ENCODE results near the gene BCDIN3D. TPM values are rescaled to one million over a fixed set of nuclear protein-coding genes. Genes with fewer than 3 reads are reported as not detected.

The BCDIN3D gene
- total and polyA plus RNA-seq, 9 of the 15 experiments (the other 6 are each of a cell fraction or from before 2014, with no cell fraction given) = 3.7 to 6.9 (median 5.6) TPM

GRCh38 chr12:49870501-49871262, 27.8 kb upstream of the BCDIN3D start:
- no peak overlapping the region for H3K27ac ChIP-seq (ENCODE audit: extremely low read depth, low read depth, low read length)
- no peak overlapping the region; a peak in 1 of 4 replicates for H3K9ac ChIP-seq (ENCODE audit: insufficient read depth in 1 of 2, low read depth in 2 of 2, low read length in 2 of 2)
- BruUV-seq (replicated peaks) = no TSS peak
- no peak for TF ChIP-seq ZZZ3 (IDR thresholded peaks at IDR 0.05)
- TF ChIP-seq KLF16 (IDR thresholded peaks at IDR 0.05) = no peak
- TF ChIP-seq ZNF436 (CRISPR knock-in tag; IDR thresholded peaks at IDR 0.05) = no peak
- FAIRE-seq = no peak
- H3K9me3 ChIP-seq (replicated peaks; ENCODE audit: control insufficient read depth, insufficient read depth, low read depth, low read length) = no peaks in the 10 kb centered on the region
- peaks cover 39 to 46% of the 10 kb centered on the region in 2 experiments for H3K4me1 ChIP-seq (replicated peaks in 1 of 2; ENCODE audit: control insufficient read depth in 2 of 2, insufficient read depth in 2 of 2, low read length in 2 of 2)
- no peak overlapping the region for H2AFZ ChIP-seq (ENCODE audit: low read depth, low read length)
- H3K4me3 ChIP-seq = no peak overlapping the region
- no peaks in the 10 kb centered on the region for H3K9me1 ChIP-seq (ENCODE audit: control insufficient read depth, insufficient read depth, low read length)
- no peaks in the 10 kb centered on the region for H3K36me3 ChIP-seq (ENCODE audit: control insufficient read depth, insufficient read depth, low read length)
- DNase-seq (ENCODE audit: extremely low read depth in 1 of 4, low spot score in 3 of 4) = no peak
- ChIA-PET POLR2A (interaction anchor here (1.2 to 1.5 kb wide), 2 partner anchors 11 to 13 kb away, joined by 3 to 4 read pairs; no protein-coding TSS in a partner anchor), CTCF (ENCODE audit: low intra/inter-chr PET ratio) (no interaction called here)
- no peak overlapping the region for H3K4me2 ChIP-seq (ENCODE audit: insufficient read depth, low read length)
- WGBS (ENCODE audit: insufficient coverage, low coverage, missing lambda C conversion rate) = 91% methylated on average over 10 of the region's 11 CpGs
- in situ Hi-C loops (cut with MboI) (no loop called here), intact Hi-C loops (cut with micrococcal nuclease) (no loop called here)
- ATAC-seq = no peak
- peaks cover 0 to under 1% of the 10 kb centered on the region in 2 experiments; a peak in 1 of 5 replicates for H3K27me3 ChIP-seq (ENCODE audit: control insufficient read depth in 2 of 2, insufficient read depth in 2 of 2, low read length in 2 of 2)
- H3K79me2 ChIP-seq (ENCODE audit: control insufficient read depth, insufficient read depth, low read length) = no peaks in the 10 kb centered on the region
- H4K20me1 ChIP-seq (replicated peaks; ENCODE audit: control insufficient read depth, insufficient read depth, low read length) = no peaks in the 10 kb centered on the region
